KOPT-K1 (cell line): ENCODE measurements around the gene TAGLN3.

ENCODE experiments used
- H3K27ac ChIP-seq: fragments of 200-600 bp; sonication (generic); 2 replicates; pipeline ENCODE4 v1.5.1; 2016; ENCODE audit warnings: antibody characterized with exemption, mild to moderate bottlenecking, low read depth, low read length; ENCODE audit not compliant: poor library complexity, severe bottlenecking
- H3K36me3 ChIP-seq: fragments of 200-600 bp; sonication (generic); 2 replicates; pipeline ENCODE4 v1.5.1; 2017; ENCODE audit warnings: antibody characterized with exemption, mild to moderate bottlenecking, low read length, moderate library complexity; ENCODE audit not compliant: insufficient read depth
- H3K9me3 ChIP-seq: fragments of 200-600 bp; sonication (generic); 2 replicates; pipeline ENCODE4 v1.5.1; 2017; ENCODE audit warnings: antibody characterized with exemption, low read length, mild to moderate bottlenecking; ENCODE audit not compliant: insufficient read depth, poor library complexity, severe bottlenecking

TAGLN3 gene

GRCh38 chr3:111998636-111999483 lies at the start of gene TAGLN3:
Gene TAGLN3 (plus strand): TSS chr3:111998922. CDS start chr3:111999423, 501 bp downstream.
- H3K36me3 ChIP-seq = peaks cover 1% of the 10 kb centered on the region; the same call in 1 of the 2 replicates
- no peak within 1 kb of the TSS for H3K27ac ChIP-seq

GRCh38 chr3:111949712-111950111 lies 49.0 kb upstream of the TAGLN3 start:
- H3K27ac ChIP-seq = no peak overlapping the region
- H3K9me3 ChIP-seq = no peaks in the 10 kb centered on the region
- H3K36me3 ChIP-seq = no peaks in the 10 kb centered on the region

More at GRCh38 chr3:111998636-111999483, at the start of gene TAGLN3:
- no peaks in the 10 kb centered on the region for H3K9me3 ChIP-seq

- H3K36me3 ChIP-seq = no peaks in the 10 kb centered on the region
- H3K9me3 ChIP-seq = no peaks in the 10 kb centered on the region
- H3K27ac ChIP-seq = no peak overlapping the region
Measured at GRCh38 chr3:111951032-111951431, 47.7 kb upstream of the TAGLN3 start.

GRCh38 chr3:111952086-111952485 lies 46.6 kb upstream of the TAGLN3 start:
- no peaks in the 10 kb centered on the region for H3K9me3 ChIP-seq
- no peak overlapping the region for H3K27ac ChIP-seq
- no peaks in the 10 kb centered on the region for H3K36me3 ChIP-seq

GRCh38 chr3:111952866-111953450 lies 45.8 kb upstream of the TAGLN3 start:
- no peak overlapping the region for H3K27ac ChIP-seq
- no peaks in the 10 kb centered on the region for H3K9me3 ChIP-seq
- H3K36me3 ChIP-seq = no peaks in the 10 kb centered on the region

GRCh38 chr3:111954228-111954990 lies 44.3 kb upstream of the TAGLN3 start:
- Histone ChIP-seq H3K36me3 (no peaks in the 10 kb centered on the region), H3K9me3 (no peaks in the 10 kb centered on the region), H3K27ac (no peak overlapping the region)

GRCh38 chr3:111955876-111956275 lies 42.8 kb upstream of the TAGLN3 start:
- Histone ChIP-seq H3K36me3 (no peaks in the 10 kb centered on the region), H3K9me3 (no peaks in the 10 kb centered on the region), H3K27ac (no peak overlapping the region)

- Histone ChIP-seq H3K9me3 (no peaks in the 10 kb centered on the region), H3K36me3 (no peaks in the 10 kb centered on the region), H3K27ac (no peak overlapping the region)
Measured at GRCh38 chr3:111956449-111956848, 42.3 kb upstream of the TAGLN3 start.

GRCh38 chr3:111956995-111957734 lies 41.6 kb upstream of the TAGLN3 start:
- H3K36me3 ChIP-seq = no peaks in the 10 kb centered on the region
- no peaks in the 10 kb centered on the region for H3K9me3 ChIP-seq
- no peak overlapping the region for H3K27ac ChIP-seq

GRCh38 chr3:111961461-111962164 lies 37.1 kb upstream of the TAGLN3 start:
- no peaks in the 10 kb centered on the region for H3K9me3 ChIP-seq
- no peak overlapping the region for H3K27ac ChIP-seq

GRCh38 chr3:111963424-111963823 lies 35.3 kb upstream of the TAGLN3 start:
- Histone ChIP-seq H3K36me3 (no peaks in the 10 kb centered on the region), H3K27ac (no peak overlapping the region), H3K9me3 (no peaks in the 10 kb centered on the region)

More at GRCh38 chr3:111961461-111962164, 37.1 kb upstream of the TAGLN3 start:
- no peaks in the 10 kb centered on the region for H3K36me3 ChIP-seq

GRCh38 chr3:111965484-111965883 lies 33.2 kb upstream of the TAGLN3 start:
- Histone ChIP-seq H3K36me3 (no peaks in the 10 kb centered on the region), H3K9me3 (no peaks in the 10 kb centered on the region), H3K27ac (no peak overlapping the region)

- Histone ChIP-seq H3K27ac (no peak overlapping the region), H3K36me3 (no peaks in the 10 kb centered on the region), H3K9me3 (no peaks in the 10 kb centered on the region)
Measured at GRCh38 chr3:111967068-111967467, 31.7 kb upstream of the TAGLN3 start.

- H3K36me3 ChIP-seq = no peaks in the 10 kb centered on the region
Measured at GRCh38 chr3:111967651-111968274, 31.0 kb upstream of the TAGLN3 start.

More at GRCh38 chr3:111967651-111968274, 31.0 kb upstream of the TAGLN3 start:
- Histone ChIP-seq H3K9me3 (no peaks in the 10 kb centered on the region), H3K27ac (no peak overlapping the region)
